Tibial artery (tissue), 4 donors: ENCODE results near the gene SNRNP200.
"Not testable (repeated sequence)": the region's sequence is repeated elsewhere in the genome, so short reads cannot be mapped to it uniquely, and the experiment has no call there.

Experiments
- DNase-seq, 2 donors: peaks; one replicate each; pipeline ENCODE4 v3.0.0-alpha.2; 2019
- H3K27ac ChIP-seq, 2 donors: fragments of 200-600 bp; sonication (generic) in 1 of 2; 1 replicate in 1 of 2; 2 replicates in 1 of 2; pipeline ENCODE4 v1.5.1; 2018 to 2019; ENCODE audit warnings: mild to moderate bottlenecking in 1 of 2
- H3K27me3 ChIP-seq, 2 donors: fragments of 200-600 bp; sonication (generic) in 1 of 2; one replicate each; pipeline versions ENCODE4 v1.5.1 to v1.6.0; 2016 to 2019
- H3K36me3 ChIP-seq, 3 donors: fragments of 200-600 bp; sonication (generic) in 2 of 3; one replicate each; pipeline ENCODE4 v1.5.1; 2016 to 2019; ENCODE audit warnings: mild to moderate bottlenecking in 2 of 3
- H3K4me1 ChIP-seq, 4 donors: fragments of 200-600 bp; sonication (generic) in 2 of 4; 1 replicate in 3 of 4; 2 replicates in 1 of 4; pipeline ENCODE4 v1.5.1; 2016 to 2019
- H3K4me3 ChIP-seq, 2 donors: fragments of 200-600 bp; sonication (generic) in 1 of 2; 1 replicate in 1 of 2; 2 replicates in 1 of 2; pipeline ENCODE4 v1.5.1; 2018 to 2019; ENCODE audit warnings: mild to moderate bottlenecking in 2 of 2
- H3K9me3 ChIP-seq, 3 donors: fragments of 200-600 bp; sonication (generic) in 1 of 3; one replicate each; pipeline ENCODE4 v1.5.1; 2016 to 2019
- CTCF ChIP-seq, 2 experiments: fragments of 200-600 bp in 1 of 2; fragments of 450-650 bp in 1 of 2; IDR thresholded peaks; one replicate each; pipeline ENCODE4 v1.5.1; 2017 to 2019; ENCODE audit warnings: antibody characterized with exemption in 2 of 2, mild to moderate bottlenecking in 1 of 2, moderate library complexity in 1 of 2
- intact Hi-C: fragments of 100-400 bp; cut with DNase I; formaldehyde crosslinking; loops from one replicate; pipeline ENCODE4 v1.15.0; 2023; ENCODE audit warnings: low total_unique reads

SNRNP200 gene

GRCh38 chr2:96301865-96302264, 3.5 kb downstream of the SNRNP200 start:
- Histone ChIP-seq H3K27ac (no peak overlapping the region), H3K27me3 (no peaks in the 10 kb centered on the region), H3K4me3 (no peak overlapping the region), H3K9me3 (no peaks in the 10 kb centered on the region), H3K4me1 (peaks cover 3 to 26% (median 12%) of the 10 kb centered on the region in 4 donors), H3K36me3 (peaks cover 65 to 68% (median 66%) of the 10 kb centered on the region in 3 donors)
- intact Hi-C loops = loop anchor here (10.0 kb wide), 2 partner anchors 157 to 203 kb away; partner anchors contain the start of genes DUSP2 and NEURL3
- TF ChIP-seq CTCF (IDR thresholded peaks at IDR 0.05) = no peak
- DNase-seq = no peak

GRCh38 chr2:96296925-96297324, 8.4 kb downstream of the SNRNP200 start:
- Histone ChIP-seq H3K27me3 (no peaks in the 10 kb centered on the region), H3K9me3 (no peaks in the 10 kb centered on the region), H3K4me3 (no peak overlapping the region), H3K4me1 (peaks cover 0 to 3% (median 0%) of the 10 kb centered on the region in 4 donors), H3K36me3 (peaks cover 94 to 100% (median 99%) of the 10 kb centered on the region in 3 donors), H3K27ac (no peak overlapping the region)
- no peak for TF ChIP-seq CTCF (IDR thresholded peaks at IDR 0.05)
- no peak for DNase-seq
- intact Hi-C loops = no loop called here

- H3K9me3 ChIP-seq, H3K4me1 ChIP-seq, H3K27me3 ChIP-seq, H3K27ac ChIP-seq, intact Hi-C loops, H3K4me3 ChIP-seq, DNase-seq: not testable (repeated sequence)
- peaks cover 97 to 100% (median 100%) of the 10 kb centered on the region in 3 donors for H3K36me3 ChIP-seq
These were observed 11.1 kb downstream of the SNRNP200 start for GRCh38 chr2:96294271-96294670.

GRCh38 chr2:96291751-96292150, 13.6 kb downstream of the SNRNP200 start:
- Histone ChIP-seq H3K9me3 (no peaks in the 10 kb centered on the region), H3K36me3 (peaks cover 97 to 100% (median 100%) of the 10 kb centered on the region in 3 donors), H3K27ac (no peak overlapping the region), H3K27me3 (no peaks in the 10 kb centered on the region), H3K4me1 (no peaks in the 10 kb centered on the region), H3K4me3 (no peak overlapping the region)
- TF ChIP-seq CTCF (IDR thresholded peaks at IDR 0.05) = no peak
- intact Hi-C loops = no loop called here
- DNase-seq = no peak

- Histone ChIP-seq H3K27me3 (no peaks in the 10 kb centered on the region), H3K4me1 (no peaks in the 10 kb centered on the region), H3K27ac (no peak overlapping the region), H3K9me3 (no peaks in the 10 kb centered on the region), H3K36me3 (peaks cover 100% of the 10 kb centered on the region in 3 donors), H3K4me3 (no peak overlapping the region)
- no peak for TF ChIP-seq CTCF (IDR thresholded peaks at IDR 0.05)
- DNase-seq = no peak
- intact Hi-C loops = no loop called here
These were observed 18.0 kb downstream of the SNRNP200 start for GRCh38 chr2:96287273-96287856.

- Histone ChIP-seq H3K9me3 (no peaks in the 10 kb centered on the region), H3K27ac (no peak overlapping the region), H3K4me1 (no peaks in the 10 kb centered on the region), H3K36me3 (peaks cover 92 to 98% (median 94%) of the 10 kb centered on the region in 3 donors), H3K27me3 (no peaks in the 10 kb centered on the region), H3K4me3 (no peak overlapping the region)
- intact Hi-C loops = no loop called here
- TF ChIP-seq CTCF (IDR thresholded peaks at IDR 0.05) = no peak
- DNase-seq = no peak
These were observed 28.4 kb downstream of the SNRNP200 start for GRCh38 chr2:96276787-96277499.
